Stimulated activated CD8-positive, alpha-beta memory T cell treated with anti-CD3 and anti-CD28 coated beads, Interleukin-7, amount 100 ng/mL, for 48 hours (primary cell): Measurements from ENCODE around the gene IGF1R.

Experiments
- DNase-seq, 2 donors: peaks; one replicate each; pipeline ENCODE4 v3.0.0-alpha.2; 2020; ENCODE audit warnings: low read depth in 1 of 2; ENCODE audit errors: extremely low read depth in 1 of 2

The IGF1R gene

GRCh38 chr15:98671060-98672008 is 23.0 kb downstream of the IGF1R start:
- DNase-seq, result no peak

- no peak for DNase-seq
Measured at GRCh38 chr15:98673133-98673532, 24.8 kb downstream of the IGF1R start.

- no peak for DNase-seq
Measured at GRCh38 chr15:98674336-98674735, 26.0 kb downstream of the IGF1R start.

- DNase-seq, result no peak
Measured at GRCh38 chr15:98676586-98677270, 28.4 kb downstream of the IGF1R start.

- DNase-seq, result no peak
Measured at GRCh38 chr15:98677345-98678059, 29.2 kb downstream of the IGF1R start.

- DNase-seq, result no peak
Measured at GRCh38 chr15:98678484-98678883, 30.1 kb downstream of the IGF1R start.

GRCh38 chr15:98681061-98681460 is 32.7 kb downstream of the IGF1R start:
- no peak for DNase-seq

- DNase-seq, result no peak
Measured at GRCh38 chr15:98682992-98683701, 34.8 kb downstream of the IGF1R start.

- no peak for DNase-seq
Measured at GRCh38 chr15:98683831-98684230, 35.5 kb downstream of the IGF1R start.

- DNase-seq, result no peak
Measured at GRCh38 chr15:98684436-98684835, 36.1 kb downstream of the IGF1R start.

- DNase-seq, result no peak
Measured at GRCh38 chr15:98684995-98685525, 36.7 kb downstream of the IGF1R start.

- no peak for DNase-seq
Measured at GRCh38 chr15:98686983-98687382, 38.6 kb downstream of the IGF1R start.

- no peak for DNase-seq
Measured at GRCh38 chr15:98689431-98689861, 41.1 kb downstream of the IGF1R start.

GRCh38 chr15:98690272-98690950 is 42.1 kb downstream of the IGF1R start:
- DNase-seq, result no peak

GRCh38 chr15:98692213-98692612 is 43.9 kb downstream of the IGF1R start:
- DNase-seq, result no peak

GRCh38 chr15:98694161-98694560 is 45.8 kb downstream of the IGF1R start:
- DNase-seq, result no peak

- DNase-seq, result no peak
Measured at GRCh38 chr15:98698792-98699191, 50.5 kb downstream of the IGF1R start.

GRCh38 chr15:98699591-98700424 is 51.5 kb downstream of the IGF1R start:
- DNase-seq, result no peak

- DNase-seq, result no peak
Measured at GRCh38 chr15:98700519-98700918, 52.2 kb downstream of the IGF1R start.
